ENCODE data around the gene HDHD5.

- TF ChIP-seq, protein P1, sequence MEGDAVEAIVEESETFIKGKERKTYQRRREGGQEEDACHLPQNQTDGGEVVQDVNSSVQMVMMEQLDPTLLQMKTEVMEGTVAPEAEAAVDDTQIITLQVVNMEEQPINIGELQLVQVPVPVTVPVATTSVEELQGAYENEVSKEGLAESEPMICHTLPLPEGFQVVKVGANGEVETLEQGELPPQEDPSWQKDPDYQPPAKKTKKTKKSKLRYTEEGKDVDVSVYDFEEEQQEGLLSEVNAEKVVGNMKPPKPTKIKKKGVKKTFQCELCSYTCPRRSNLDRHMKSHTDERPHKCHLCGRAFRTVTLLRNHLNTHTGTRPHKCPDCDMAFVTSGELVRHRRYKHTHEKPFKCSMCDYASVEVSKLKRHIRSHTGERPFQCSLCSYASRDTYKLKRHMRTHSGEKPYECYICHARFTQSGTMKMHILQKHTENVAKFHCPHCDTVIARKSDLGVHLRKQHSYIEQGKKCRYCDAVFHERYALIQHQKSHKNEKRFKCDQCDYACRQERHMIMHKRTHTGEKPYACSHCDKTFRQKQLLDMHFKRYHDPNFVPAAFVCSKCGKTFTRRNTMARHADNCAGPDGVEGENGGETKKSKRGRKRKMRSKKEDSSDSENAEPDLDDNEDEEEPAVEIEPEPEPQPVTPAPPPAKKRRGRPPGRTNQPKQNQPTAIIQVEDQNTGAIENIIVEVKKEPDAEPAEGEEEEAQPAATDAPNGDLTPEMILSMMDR (IDR thresholded peaks at IDR 0.05; ENCODE audit: poor library complexity, severe bottlenecking): no peak
- TF ChIP-seq POLR2AphosphoS5 (IDR thresholded peaks at IDR 0.05) (no peak), EZH2 (IDR thresholded peaks at IDR 0.05; ENCODE audit: borderline replicate concordance, insufficient read depth, low read length, poor library complexity, severe bottlenecking) (no peak), SMC3 (conservative IDR thresholded peaks at IDR 0.05; ENCODE audit: poor library complexity) (no peak), EP300 (conservative IDR thresholded peaks at IDR 0.05; ENCODE audit: poor library complexity, severe bottlenecking) (no peak)
- TF ChIP-seq, protein P2, sequence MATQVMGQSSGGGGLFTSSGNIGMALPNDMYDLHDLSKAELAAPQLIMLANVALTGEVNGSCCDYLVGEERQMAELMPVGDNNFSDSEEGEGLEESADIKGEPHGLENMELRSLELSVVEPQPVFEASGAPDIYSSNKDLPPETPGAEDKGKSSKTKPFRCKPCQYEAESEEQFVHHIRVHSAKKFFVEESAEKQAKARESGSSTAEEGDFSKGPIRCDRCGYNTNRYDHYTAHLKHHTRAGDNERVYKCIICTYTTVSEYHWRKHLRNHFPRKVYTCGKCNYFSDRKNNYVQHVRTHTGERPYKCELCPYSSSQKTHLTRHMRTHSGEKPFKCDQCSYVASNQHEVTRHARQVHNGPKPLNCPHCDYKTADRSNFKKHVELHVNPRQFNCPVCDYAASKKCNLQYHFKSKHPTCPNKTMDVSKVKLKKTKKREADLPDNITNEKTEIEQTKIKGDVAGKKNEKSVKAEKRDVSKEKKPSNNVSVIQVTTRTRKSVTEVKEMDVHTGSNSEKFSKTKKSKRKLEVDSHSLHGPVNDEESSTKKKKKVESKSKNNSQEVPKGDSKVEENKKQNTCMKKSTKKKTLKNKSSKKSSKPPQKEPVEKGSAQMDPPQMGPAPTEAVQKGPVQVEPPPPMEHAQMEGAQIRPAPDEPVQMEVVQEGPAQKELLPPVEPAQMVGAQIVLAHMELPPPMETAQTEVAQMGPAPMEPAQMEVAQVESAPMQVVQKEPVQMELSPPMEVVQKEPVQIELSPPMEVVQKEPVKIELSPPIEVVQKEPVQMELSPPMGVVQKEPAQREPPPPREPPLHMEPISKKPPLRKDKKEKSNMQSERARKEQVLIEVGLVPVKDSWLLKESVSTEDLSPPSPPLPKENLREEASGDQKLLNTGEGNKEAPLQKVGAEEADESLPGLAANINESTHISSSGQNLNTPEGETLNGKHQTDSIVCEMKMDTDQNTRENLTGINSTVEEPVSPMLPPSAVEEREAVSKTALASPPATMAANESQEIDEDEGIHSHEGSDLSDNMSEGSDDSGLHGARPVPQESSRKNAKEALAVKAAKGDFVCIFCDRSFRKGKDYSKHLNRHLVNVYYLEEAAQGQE (IDR thresholded peaks at IDR 0.05; ENCODE audit: borderline replicate concordance): no peak
Measured at GRCh38 chr22:17149076-17149815, 9.8 kb downstream of the HDHD5 start.

Data from neural cell (in vitro differentiated cells).